ENCODE measurements around the gene STOX2. TPM values are rescaled to one million over a fixed set of nuclear protein-coding genes. Genes with fewer than 3 reads are reported as not detected.

The STOX2 gene
- polyA plus RNA-seq, 1 experiment, result 2.4 TPM

- Histone ChIP-seq H3K27me3 (ENCODE audit: control insufficient read depth, insufficient read depth, low read length) (peaks cover 4% of the 10 kb centered on the region), H3K27ac (ENCODE audit: low read depth, low read length) (no peak overlapping the region), H3K9me3 (ENCODE audit: control insufficient read depth, insufficient read depth, low read length) (no peaks in the 10 kb centered on the region; the same call in 1 of the 2 replicates), H3K4me3 (ENCODE audit: low read depth, low read length) (no peak overlapping the region)
- TF ChIP-seq CTCF (IDR thresholded peaks at IDR 0.05; ENCODE audit: low read depth, low read length), result no peak
- POLR2A ChIA-PET, result no interaction called here
- CTCF ChIA-PET, result no interaction called here
- DNase-seq (ENCODE audit: low read depth, low spot score), result no peak
Measured at GRCh38 chr4:183920512-183920911, 15.4 kb downstream of the STOX2 start.

GRCh38 chr4:183921335-183921734 lies 16.2 kb downstream of the STOX2 start:
- H3K27ac ChIP-seq (ENCODE audit: low read depth, low read length), result no peak overlapping the region
- no peak for DNase-seq (ENCODE audit: low read depth, low spot score)
- CTCF ChIA-PET, result no interaction called here
- H3K27me3 ChIP-seq (ENCODE audit: control insufficient read depth, insufficient read depth, low read length), result peaks cover 4% of the 10 kb centered on the region
- no peak for TF ChIP-seq CTCF (IDR thresholded peaks at IDR 0.05; ENCODE audit: low read depth, low read length)
- no peaks in the 10 kb centered on the region; the same call in 1 of the 2 replicates for H3K9me3 ChIP-seq (ENCODE audit: control insufficient read depth, insufficient read depth, low read length)
- no peak overlapping the region for H3K4me3 ChIP-seq (ENCODE audit: low read depth, low read length)
- POLR2A ChIA-PET, result no interaction called here

GRCh38 chr4:183924362-183925044 lies 19.4 kb downstream of the STOX2 start:
- no peak for TF ChIP-seq CTCF (IDR thresholded peaks at IDR 0.05; ENCODE audit: low read depth, low read length)
- ChIA-PET POLR2A (no interaction called here), CTCF (no interaction called here)
- peaks cover 2% of the 10 kb centered on the region for H3K27me3 ChIP-seq (ENCODE audit: control insufficient read depth, insufficient read depth, low read length)
- no peak for DNase-seq (ENCODE audit: low read depth, low spot score)
- H3K4me3 ChIP-seq (ENCODE audit: low read depth, low read length), result no peak overlapping the region
- no peak overlapping the region for H3K27ac ChIP-seq (ENCODE audit: low read depth, low read length)
- no peaks in the 10 kb centered on the region for H3K9me3 ChIP-seq (ENCODE audit: control insufficient read depth, insufficient read depth, low read length)

GRCh38 chr4:183926950-183927349 lies 21.8 kb downstream of the STOX2 start:
- no peak overlapping the region for H3K27ac ChIP-seq (ENCODE audit: low read depth, low read length)
- no peaks in the 10 kb centered on the region for H3K27me3 ChIP-seq (ENCODE audit: control insufficient read depth, insufficient read depth, low read length)
- ChIA-PET POLR2A (no interaction called here), CTCF (no interaction called here)
- no peaks in the 10 kb centered on the region for H3K9me3 ChIP-seq (ENCODE audit: control insufficient read depth, insufficient read depth, low read length)
- no peak for DNase-seq (ENCODE audit: low read depth, low spot score)
- no peak for TF ChIP-seq CTCF (IDR thresholded peaks at IDR 0.05; ENCODE audit: low read depth, low read length)
- H3K4me3 ChIP-seq (ENCODE audit: low read depth, low read length), result no peak overlapping the region

- CTCF ChIA-PET, result no interaction called here
- POLR2A ChIA-PET, result no interaction called here
- H3K4me3 ChIP-seq (ENCODE audit: low read depth, low read length), result no peak overlapping the region
- no peak for TF ChIP-seq CTCF (IDR thresholded peaks at IDR 0.05; ENCODE audit: low read depth, low read length)
- DNase-seq (ENCODE audit: low read depth, low spot score), result no peak
- H3K9me3 ChIP-seq (ENCODE audit: control insufficient read depth, insufficient read depth, low read length), result no peaks in the 10 kb centered on the region
- no peak overlapping the region for H3K27ac ChIP-seq (ENCODE audit: low read depth, low read length)
- no peaks in the 10 kb centered on the region for H3K27me3 ChIP-seq (ENCODE audit: control insufficient read depth, insufficient read depth, low read length)
Measured at GRCh38 chr4:183932576-183932975, 27.5 kb downstream of the STOX2 start.
